Stimulated activated CD4-positive, alpha-beta T cell treated with anti-CD3 and anti-CD28 coated beads, Interleukin-15, amount 100 ng/mL, for 1 hour (primary cell): Measurements from ENCODE around the gene FOLR1.

Experiments
- DNase-seq, 2 donors: peaks; one replicate each; pipeline ENCODE4 v3.0.0-alpha.2; 2020; ENCODE audit warnings: low read depth in 1 of 2, low spot score in 1 of 2

The FOLR1 gene

GRCh38 chr11:72222907-72223614, 31.1 kb downstream of the FOLR1 start:
- peak; percentile 85 to 89 for DNase-seq

DNA sequence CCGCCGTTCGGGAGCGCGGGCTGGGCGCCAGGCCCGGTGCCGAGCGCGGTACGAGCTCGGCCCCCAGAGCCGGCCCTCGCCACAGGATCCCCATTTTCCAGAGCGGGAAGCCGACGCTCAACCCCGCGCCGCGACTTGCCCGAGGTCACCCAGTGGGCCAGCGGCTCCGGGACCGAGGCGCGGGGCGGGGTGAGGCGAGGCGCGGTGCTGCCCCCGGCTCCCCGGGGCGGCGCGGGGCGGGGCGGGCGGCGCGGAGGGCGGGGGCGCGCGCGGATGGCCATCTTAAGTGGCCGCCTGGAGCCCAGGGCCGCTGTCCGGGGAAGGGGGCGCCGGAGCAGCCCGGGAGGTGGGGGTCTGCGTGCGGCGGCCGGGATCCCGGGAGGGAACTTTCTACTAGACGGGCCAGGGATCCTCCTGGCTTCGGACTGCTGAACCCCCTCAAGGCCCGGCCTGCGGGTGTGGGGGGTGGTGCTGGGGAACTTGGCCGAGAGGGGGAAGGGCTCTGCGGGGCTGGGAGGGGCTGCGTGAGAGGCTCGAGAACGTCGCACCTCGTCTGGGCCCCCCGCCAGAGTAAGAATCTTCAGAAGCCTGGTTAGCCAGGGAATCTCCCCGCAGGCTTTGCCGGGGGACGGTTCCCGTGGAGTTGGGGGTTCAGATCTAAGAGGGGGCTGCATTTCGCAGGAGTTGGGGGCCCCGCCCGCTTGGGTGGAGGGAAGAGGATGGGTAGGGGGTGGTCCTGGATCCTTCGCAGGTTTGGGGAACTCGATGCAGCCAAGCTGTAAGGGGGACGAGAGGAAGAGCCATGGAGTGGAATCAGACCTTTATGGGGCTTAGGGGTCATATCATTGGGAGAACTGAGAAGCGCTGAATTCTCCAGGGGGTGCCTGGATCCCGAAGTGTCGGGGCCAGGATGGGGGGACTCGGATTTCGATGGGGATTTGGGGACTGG, 31.9 kb downstream of the FOLR1 start:
- DNase-seq: peak; percentile 31 to 50

DNA sequence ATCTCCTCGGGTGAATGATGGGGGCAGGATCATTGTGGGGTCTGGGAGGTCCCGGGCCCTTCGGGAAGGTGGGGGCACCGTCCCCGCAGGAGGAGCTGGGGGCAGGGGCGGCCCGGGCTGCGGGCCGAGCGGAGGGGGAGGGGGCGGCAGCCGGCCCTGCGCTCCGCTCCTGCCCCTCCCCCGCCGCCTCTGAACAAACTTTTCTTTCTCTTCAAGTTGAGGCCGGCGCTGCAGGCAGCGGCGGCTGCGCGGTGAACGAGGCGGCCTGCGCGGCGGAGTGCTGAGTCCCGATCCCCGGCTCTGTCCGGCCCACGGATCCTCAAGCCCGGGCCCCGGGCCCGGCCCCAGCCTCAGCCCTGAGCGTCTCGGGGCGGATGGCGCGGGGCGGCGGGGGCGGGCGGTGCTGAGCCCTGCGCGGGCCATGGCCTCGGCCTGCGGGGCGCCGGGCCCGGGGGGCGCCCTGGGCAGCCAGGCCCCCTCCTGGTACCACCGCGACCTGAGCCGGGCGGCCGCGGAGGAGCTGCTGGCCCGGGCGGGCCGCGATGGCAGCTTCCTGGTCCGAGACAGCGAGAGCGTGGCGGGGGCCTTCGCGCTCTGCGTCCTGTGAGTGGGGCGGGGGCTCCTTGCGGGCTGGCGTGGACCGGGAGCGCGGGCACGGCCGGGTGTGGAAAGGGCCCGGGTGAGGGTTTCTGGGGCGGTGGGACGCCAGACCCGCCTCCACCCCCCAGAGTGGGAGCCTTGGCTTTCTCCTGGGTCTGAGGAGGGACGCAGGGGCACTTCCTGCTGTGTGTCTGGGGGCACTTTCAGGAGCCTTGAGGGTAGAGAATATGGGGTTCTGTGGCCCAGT, 32.8 kb downstream of the FOLR1 start, which contains the start of gene INPPL1:
INPPL1 (plus strand) TSS at position 204 of the 847 bp plus-strand sequence; CDS start at position 422, 218 bp downstream.
- peak in 1 of 2 donors; percentile 41 for DNase-seq

- no peak for DNase-seq
These were observed 33.5 kb downstream of the FOLR1 start for GRCh38 chr11:72225411-72225951.

- no peak for DNase-seq
These were observed 34.8 kb downstream of the FOLR1 start for GRCh38 chr11:72226701-72227100.

DNA sequence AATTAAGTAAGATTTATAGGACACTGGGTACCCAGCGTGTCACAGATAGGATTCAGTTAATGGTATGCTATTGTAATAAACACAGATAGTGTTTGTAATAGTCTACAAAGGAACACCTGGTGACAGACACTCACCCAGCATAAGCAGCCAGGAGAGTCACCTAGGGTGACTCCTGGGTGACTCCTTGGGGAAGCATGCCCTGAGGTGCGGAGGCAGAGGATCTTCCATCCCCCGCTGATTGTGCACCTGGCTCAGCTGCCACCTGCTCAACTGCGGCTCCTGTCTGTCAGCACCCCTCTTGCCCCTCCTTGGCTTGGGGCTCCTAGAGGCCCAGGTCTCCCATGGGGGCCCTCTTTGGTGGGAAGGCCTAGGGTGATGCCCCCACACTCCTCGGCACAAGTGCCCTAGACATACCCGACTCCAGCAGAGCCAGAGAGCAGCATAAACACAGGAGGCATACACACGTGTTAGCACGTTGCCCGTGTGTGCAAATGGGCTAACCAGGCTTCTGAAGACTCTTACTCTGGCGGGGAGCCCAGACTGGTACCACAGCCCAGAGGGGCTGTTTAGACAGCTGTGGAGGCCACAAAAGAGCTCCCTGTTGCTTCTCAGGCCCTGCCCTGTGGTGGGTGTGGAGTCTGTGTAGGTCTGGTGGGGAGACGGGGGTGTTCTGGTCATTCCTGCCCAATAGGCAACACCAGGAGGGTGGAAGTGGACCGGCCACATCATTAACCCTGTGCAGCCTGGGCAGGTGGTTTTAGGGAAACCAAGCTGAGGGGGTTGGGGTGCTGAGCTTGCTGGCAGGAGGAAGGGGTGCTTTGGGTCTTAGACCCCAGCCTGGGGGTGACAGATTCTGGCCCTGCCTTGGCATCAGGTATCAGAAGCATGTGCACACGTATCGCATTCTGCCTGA, 35.6 kb downstream of the FOLR1 start:
- DNase-seq: no peak

- no peak for DNase-seq
These were observed 36.4 kb downstream of the FOLR1 start for GRCh38 chr11:72228229-72228843.

DNA sequence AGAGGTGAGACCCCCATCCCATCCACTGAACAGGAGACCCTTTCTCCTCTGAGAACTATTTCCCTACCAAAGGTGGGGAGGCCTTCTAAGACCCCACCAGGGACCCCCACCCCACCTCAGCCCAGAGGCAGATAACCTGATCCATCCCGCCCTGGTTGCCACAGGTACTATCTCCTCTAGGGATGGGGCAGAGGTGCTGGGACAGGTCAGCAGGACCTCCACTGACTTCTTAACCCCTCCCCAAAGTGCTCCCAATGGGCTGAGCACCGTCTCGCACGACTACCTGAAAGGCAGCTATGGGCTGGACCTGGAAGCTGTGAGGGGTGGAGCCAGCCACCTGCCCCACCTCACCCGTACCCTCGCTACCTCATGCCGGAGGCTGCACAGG, 36.9 kb downstream of the FOLR1 start:
- no peak for DNase-seq

GRCh38 chr11:72229336-72229924, 37.5 kb downstream of the FOLR1 start:
- DNase-seq: no peak

DNA sequence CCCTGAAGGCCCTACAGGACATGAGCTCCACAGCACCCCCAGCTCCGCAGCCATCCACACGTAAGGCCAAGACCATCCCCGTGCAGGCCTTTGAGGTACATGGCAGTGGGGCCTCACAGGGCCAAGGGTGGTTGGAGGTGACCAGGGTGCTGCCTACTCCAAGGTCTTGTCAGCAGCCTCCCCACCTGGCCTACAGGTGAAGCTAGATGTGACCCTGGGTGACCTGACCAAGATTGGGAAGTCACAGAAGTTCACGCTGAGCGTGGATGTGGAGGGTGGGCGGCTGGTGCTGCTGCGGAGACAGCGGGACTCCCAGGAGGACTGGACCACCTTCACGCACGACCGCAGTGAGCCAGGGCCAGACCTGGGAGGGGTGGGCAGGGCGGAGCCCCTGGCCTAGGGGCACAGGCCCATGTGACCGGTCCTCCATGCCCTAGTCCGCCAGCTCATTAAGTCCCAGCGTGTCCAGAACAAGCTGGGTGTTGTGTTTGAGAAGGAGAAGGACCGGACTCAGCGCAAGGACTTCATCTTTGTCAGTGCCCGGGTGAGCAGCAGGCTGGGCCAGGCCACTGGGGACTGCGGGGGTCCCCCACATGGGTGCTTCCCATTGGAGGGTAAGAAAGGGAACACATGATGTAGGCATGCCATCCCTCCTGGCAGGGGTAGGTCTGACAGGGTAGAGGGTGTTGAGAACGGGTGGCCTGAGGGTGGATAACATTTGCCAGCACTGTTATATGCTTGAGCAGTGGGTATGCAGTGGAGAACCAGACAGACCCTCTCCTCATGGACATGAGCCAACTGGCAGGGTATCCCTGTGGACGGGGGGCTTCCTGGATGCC, 38.2 kb downstream of the FOLR1 start:
- no peak for DNase-seq

- DNase-seq: no peak
These were observed 38.9 kb downstream of the FOLR1 start for GRCh38 chr11:72230764-72231365.

- DNase-seq: no peak
These were observed 39.7 kb downstream of the FOLR1 start for GRCh38 chr11:72231396-72232259.

GRCh38 chr11:72232260-72233055, 40.5 kb downstream of the FOLR1 start:
- no peak for DNase-seq

DNA sequence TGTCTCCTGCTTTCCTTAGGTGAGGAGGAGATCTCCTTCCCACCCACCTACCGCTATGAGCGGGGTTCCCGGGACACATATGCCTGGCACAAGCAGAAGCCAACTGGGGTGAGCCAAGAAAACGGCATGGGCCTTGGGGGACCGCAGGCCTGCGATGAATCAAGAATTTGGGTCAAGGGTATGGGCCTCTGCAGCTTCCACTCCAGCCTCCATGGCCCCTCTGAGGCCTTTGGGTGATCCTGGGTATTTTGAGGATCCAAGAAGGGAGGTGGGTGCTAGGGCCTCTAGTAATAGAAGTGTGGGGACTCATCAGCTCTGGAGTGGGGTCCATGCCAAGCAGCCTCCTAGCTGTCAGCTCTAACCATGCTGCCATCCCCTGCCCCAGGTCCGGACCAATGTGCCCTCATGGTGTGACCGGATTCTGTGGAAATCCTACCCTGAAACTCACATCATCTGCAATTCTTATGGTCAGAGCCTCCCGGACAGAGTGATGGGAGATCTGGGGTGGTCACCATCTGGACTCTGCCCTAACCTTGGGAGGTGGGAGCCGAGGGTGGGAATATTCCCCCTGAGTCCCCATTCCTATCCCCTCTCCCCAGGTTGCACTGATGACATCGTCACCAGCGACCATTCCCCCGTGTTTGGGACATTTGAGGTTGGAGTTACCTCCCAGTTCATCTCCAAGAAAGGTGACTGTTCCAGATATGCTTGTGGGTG, 41.3 kb downstream of the FOLR1 start:
- DNase-seq: no peak

GRCh38 chr11:72233773-72234513, 42.0 kb downstream of the FOLR1 start:
- no peak for DNase-seq
